NK-92 (cell line): ENCODE measurements around the gene PRAC1.
"Not testable (repeated sequence)": the region's sequence is repeated elsewhere in the genome, so short reads cannot be mapped to it uniquely, and the experiment has no call there.

Experiments
- DNase-seq: peaks from one replicate; lab custom pipeline; 2025; ENCODE audit not compliant: unreplicated experiment; lab: John Stamatoyannopoulos, UW

The PRAC1 gene

GRCh38 chr17:48727415-48728175, 5.3 kb upstream of the PRAC1 start:
- no peak for DNase-seq

GRCh38 chr17:48726916-48727286, 4.6 kb upstream of the PRAC1 start:
- DNase-seq = no peak

DNA sequence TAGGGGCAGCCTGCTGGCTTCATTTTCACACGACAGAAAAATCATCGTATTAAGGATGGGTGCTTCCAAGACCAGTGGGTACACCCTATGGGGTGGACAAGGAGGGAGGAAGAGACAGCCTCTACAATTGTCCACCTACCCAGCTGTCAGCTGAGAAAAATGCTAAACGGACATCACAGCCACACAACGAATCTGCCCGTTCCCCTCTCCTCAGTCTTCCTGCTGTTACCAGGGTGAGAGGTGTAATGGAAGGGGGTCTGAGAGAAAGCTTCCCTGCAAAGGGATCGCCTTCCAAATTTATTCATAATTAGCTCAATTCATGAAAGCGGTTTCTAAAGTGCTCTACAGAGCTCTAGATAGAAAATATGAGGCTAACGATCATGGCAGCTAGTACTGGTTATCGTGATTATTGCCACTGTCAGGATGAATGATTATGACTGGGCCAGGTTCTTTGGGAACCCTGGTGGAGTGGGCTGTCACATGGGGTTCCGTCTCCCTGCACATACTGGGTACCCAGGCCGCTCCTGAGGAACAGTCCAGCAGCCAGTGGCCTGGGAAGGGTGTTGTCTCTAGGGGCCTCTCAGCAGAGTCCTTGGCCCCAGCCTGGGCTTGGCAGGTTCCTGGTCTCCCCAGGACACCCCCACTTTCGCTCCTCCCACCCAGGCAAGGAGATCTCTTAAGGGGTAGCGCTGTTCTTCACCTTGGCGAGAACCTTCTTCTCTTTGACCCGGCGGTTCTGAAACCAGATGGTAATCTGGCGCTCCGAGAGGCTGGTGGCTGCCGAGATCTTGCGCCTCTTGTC, 4.0 kb upstream of the PRAC1 start:
- DNase-seq = no peak

GRCh38 chr17:48725288-48726064, 3.2 kb upstream of the PRAC1 start:
- DNase-seq = no peak

DNA sequence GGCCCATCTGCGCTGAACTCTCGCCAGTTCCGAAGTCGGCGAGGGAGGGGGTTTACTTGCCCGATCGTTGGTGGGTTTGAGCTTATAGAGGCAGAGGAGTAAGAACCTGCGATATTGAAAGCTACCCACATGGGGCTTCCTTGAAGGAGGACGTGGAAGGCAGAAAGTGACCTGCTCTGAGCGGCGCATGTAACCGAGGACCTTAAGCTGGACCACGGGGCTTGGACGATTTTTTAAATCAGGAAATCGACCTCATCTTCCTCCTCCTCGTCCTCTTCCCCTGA, 2.6 kb upstream of the PRAC1 start:
- no peak for DNase-seq

- no peak for DNase-seq
Observed at GRCh38 chr17:48724251-48725003, 2.1 kb upstream of the PRAC1 start.

DNA sequence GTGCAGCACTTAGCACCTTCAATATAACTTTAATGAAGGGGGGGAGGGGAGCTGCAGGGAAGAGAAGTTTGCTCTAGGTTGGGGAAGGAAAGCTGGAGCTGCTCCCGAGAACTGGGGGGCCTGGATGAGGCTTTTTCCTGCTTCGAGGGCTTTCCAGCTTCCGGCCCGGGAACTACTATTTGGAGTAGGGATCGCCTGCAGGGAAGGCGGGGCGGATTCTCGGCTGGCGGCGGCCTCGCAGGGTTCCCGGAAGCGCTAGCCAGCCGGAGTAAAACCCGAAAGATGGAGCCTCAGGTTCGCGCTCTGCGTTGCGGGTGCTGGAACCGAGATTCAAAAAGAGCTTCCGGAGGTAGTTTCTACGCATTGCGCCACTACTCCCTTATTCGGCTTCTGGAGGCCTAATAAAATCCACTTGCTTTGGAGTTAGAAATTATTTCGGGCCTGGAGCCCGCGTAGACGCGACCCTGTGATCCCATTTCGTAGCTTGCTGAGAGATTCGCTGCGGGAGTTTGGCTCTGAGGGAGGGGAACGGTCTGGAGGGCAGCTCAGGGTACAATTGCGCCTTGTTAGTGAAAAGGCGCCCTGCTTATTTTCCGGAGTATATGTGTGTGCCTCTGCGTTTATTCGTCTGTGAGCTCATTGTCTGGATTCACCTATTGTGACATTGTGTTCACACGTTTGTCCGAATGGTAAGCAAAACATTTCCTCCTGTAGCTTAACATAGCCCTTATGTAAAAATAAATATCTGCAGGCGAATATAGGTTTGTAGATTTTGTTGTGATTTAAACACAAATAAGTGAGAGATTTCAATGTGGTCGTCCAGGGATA, 1.3 kb upstream of the PRAC1 start:
- DNase-seq = no peak

DNA sequence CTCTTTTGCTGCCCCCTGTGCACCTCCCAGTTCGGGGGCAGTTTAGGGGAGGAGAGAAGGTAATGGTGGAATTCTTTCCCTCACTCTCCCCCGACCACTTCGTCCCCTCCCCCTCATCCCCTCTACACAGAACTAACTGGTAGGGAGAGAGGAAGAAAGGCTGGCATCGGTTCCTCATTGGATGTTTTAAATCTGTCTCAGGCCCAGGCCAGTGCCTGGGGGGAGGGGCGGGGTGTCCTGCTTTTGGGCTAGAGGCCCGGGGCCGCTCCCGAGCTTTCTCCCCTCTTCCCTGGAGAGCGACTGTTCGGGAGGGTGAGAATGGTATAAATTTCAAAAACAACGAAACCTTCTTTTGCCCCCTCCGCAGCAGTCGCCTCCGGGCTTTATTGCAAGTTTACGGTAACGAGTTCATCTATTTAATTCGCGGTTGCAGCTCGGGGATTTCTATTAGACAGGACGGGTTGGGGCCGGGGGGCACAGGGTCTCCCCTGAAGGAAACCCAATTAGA, 651 bp upstream of the PRAC1 start, which contains the start of gene PRAC2:
Gene PRAC2 (plus strand): TSS at position 271 of the 508 bp plus-strand sequence. CDS start 1,226 bp downstream, outside the sequence.
- DNase-seq = no peak

GRCh38 chr17:48721009-48721402, 1.3 kb downstream of the PRAC1 start:
- DNase-seq = no peak

DNA sequence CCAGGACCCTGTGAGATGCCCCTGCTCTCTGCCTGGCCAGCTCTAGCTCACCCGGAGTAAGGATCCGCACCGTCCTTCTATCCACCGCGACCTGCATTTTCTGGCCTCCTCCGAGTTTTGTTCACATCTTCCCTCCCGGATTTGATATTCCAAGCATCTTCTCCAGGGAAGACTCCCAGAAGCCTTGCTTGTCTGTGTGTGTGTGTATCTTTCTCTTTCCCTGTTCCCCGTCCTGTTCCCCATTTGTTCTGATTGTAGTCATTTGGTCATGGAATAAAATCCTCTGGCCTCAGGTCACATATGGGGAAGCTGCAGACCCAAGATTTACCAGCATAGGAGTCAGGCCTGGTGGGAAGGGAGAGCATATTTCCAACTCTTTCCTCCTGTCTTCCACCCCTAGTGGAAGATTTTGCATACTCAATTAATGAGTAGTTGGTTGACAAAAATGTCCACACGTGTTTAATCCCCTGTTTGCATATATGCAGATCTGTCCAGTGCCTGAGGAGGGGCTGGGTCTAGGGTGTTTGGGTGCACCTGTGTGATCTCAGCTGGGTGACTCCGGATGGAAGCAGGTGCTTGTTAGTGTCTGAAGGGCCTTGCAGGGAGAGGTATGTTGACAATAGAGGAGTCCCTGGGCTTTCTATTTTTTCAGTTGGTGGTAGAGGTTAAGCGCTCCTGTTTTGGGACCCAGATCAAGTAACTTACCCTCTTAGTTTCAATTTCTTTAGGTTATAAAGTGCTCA, 1.9 kb downstream of the PRAC1 start:
- no peak for DNase-seq

- DNase-seq = no peak
Observed at GRCh38 chr17:48719642-48720265, 2.6 kb downstream of the PRAC1 start.

DNA sequence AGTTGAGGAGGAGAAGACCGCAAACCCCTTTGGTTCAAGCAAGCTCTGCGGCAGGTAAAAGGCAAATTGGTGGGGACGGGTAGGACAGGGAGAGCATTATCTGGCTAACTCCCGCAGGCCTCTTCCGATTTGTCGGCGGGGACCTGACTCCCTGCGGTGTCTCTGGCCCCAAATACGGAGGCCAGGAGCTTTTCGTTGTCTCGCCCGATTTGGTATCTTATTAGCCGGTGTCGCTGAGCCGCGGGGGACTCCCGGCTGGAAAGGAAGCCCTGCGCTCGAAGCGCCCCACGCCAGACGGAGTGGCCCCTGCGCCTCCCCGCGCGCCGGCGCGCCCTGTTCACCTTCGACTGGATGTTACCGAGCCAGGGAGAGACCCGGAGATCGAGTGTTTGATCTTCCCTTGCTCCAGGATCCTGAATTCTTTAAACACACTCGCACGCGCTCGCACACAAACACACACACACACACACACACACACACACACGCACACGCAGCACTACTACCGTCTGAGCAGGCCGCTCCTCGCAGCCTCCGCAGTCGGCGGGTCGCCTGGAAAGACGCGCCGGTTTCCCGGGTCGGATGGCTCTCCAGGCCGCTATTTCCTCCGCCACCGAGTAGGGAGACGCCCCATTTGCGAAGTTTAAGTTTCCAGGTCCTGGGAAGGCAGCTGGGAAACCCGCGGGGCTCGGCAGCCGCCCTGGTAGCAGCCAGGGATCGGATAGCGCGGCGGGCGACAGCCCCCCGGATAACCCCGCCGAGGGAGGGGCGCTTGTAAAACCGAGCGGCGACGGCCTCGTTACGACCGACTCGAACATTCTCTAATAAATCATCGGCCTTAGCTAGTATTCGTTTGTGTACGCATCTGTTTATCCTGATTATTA, 3.3 kb downstream of the PRAC1 start:
- DNase-seq = no peak

DNA sequence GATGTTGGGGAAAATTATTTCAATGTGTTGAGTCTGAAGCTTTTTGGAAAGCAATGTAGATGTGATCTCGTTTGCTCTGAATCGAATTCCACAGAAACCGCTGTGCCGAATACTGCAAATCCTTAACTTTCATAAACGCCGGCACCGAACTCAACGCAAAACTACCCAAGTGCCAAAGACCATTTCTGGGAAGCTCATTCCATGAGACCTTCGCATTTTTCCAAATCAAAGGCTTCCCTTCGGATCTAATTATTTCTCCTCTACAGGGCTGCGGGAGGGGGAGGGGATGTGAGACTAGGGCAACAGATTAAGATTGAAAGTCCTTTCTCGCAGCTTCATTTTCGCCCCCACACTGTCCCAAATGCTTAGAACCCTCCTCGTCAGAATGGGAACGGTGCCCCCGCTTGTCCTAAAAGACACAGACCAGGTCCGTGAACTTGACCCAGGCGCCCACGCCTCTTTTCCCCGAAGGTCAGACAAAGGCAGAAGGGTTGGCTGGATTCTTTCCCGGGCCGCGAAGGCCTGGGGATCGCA, 4.0 kb downstream of the PRAC1 start:
- no peak for DNase-seq

DNA sequence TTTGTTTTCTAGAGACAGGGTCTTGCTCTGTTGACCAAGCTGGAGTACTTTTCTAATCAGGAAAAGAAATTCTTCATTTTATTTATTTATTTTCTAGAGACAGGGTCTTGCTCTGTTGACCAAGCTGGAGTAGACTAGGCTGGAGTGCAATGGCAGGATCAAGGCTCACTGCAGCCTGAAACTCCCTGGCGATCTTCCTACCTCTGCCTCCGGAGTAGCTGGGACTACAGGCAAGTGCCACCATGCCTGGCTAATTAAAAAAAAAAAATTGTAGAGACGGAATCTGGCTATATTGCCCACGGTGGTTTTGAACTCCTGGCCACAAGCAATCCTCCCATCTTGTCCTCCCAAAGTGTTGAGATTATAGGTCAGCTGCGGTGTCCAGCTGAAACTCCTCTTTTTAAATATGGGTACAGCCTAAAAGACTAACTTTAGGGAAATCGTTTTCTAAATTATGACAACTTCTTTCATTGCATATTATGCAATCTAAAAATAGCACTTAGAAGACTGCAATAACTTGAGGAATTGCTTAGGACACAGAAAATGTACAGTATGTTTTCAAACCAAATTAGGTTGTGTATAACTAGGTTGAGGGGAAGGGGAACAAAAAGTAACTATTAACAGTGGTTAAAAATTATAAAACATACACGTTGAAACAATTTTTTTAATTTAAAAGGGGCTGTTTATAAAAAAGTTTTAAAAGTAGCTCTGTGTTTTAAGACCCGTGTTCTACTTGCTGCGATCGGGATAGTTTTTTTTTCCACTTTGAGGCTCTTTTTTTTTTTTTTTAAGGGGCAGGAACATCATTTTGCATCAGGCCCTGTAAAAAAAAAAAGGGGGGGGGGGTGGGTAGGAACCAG, 4.7 kb downstream of the PRAC1 start:
- no peak for DNase-seq

GRCh38 chr17:48716549-48716948, 5.8 kb downstream of the PRAC1 start:
- not testable (repeated sequence) for DNase-seq

DNA sequence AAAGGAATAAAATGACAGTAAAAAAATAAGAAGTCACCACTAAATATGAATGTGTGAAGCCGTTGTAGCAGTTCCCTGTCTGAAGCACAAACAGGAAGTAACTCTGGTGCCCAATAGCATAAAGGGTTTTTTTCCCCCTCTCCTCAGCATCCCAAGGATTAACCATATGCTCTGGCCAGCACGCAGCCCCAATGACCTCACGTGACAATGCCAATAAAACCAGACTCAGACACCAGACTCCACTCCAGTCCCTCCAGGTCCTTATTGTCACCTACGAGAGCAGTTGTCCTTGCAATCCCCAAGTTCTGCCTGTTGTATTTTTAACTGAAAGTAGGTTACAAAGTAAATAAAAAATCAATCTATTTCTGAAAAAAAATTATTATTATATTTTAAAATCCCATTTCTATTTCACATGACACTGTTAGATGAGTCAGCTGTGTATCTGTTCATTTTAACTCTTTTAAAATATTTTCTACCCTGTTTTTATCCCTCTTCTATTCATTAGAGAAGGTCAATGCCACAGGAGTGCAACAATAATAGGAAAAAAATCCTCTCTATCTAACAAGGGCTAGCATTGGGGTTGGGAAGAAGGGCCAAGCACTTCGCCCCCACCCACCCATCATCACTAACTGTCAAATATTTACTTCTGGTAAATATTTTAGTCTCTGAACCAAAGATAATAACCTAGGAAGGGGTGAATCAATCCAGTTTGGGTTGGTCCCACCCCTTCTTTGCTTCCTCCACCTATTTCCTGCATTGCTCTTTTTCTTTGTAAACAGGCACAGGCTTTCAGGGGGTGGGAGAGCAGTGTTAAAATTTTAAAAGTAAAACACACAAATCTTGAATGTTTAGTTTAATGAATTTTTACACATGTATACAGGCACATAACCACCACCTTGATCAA, 6.6 kb downstream of the PRAC1 start:
- DNase-seq = no peak
